Neutrophil (primary cell): ENCODE results near the gene TBC1D22A.

Experiments
- H3K27ac ChIP-seq: fragments of 200-600 bp; sonication (generic); 2 replicates; pipeline ENCODE4 v1.5.1; 2016; ENCODE audit warnings: mild to moderate bottlenecking, moderate library complexity
- H3K27me3 ChIP-seq: fragments of 200-600 bp; sonication (generic); 2 replicates; pipeline ENCODE4 v1.6.0; 2016; ENCODE audit warnings: mild to moderate bottlenecking
- H3K36me3 ChIP-seq: fragments of 200-600 bp; sonication (generic); 2 replicates; pipeline ENCODE4 v1.5.1; 2017
- H3K4me1 ChIP-seq, 2 experiments: fragments of 200-600 bp in 1 of 2; sonication (generic) in 1 of 2; 1 replicate in 1 of 2; 2 replicates in 1 of 2; pipeline versions ENCODE4 v1.5.1 to v1.6.1; 2013 to 2016; ENCODE audit warnings: low read depth in 1 of 2, low read length in 1 of 2, mild to moderate bottlenecking in 1 of 2, moderate library complexity in 1 of 2; ENCODE audit not compliant: control insufficient read depth in 1 of 2, insufficient read depth in 1 of 2
- H3K4me3 ChIP-seq, 2 experiments: fragments of 200-600 bp in 1 of 2; sonication (generic) in 1 of 2; 1 replicate in 1 of 2; 2 replicates in 1 of 2; pipeline ENCODE4 v1.5.1; 2013 to 2016; ENCODE audit warnings: low read depth in 1 of 2, low read length in 1 of 2, mild to moderate bottlenecking in 1 of 2, moderate library complexity in 1 of 2
- H3K9me3 ChIP-seq: fragments of 200-600 bp; sonication (generic); 2 replicates; pipeline ENCODE4 v1.5.1; 2016
- CTCF ChIP-seq: fragments of 200-600 bp; sonication (generic); IDR thresholded peaks from 2 replicates; pipeline ENCODE4 v1.5.1; 2016; ENCODE audit warnings: antibody characterized with exemption

TBC1D22A gene

GRCh38 chr22:47171441-47172221 is 409.2 kb downstream of the TBC1D22A start:
- no peak for TF ChIP-seq CTCF

GRCh38 chr22:47172771-47173534 is 410.5 kb downstream of the TBC1D22A start:
- Histone ChIP-seq H3K27me3 (no peaks in the 10 kb centered on the region), H3K36me3 (peaks cover 26% of the 10 kb centered on the region), H3K4me3 (no peak overlapping the region), H3K27ac (no peak overlapping the region), H3K4me1 (no peaks in the 10 kb centered on the region), H3K9me3 (no peaks in the 10 kb centered on the region)
- TF ChIP-seq CTCF: no peak

More at GRCh38 chr22:47171441-47172221, 409.2 kb downstream of the TBC1D22A start:
- Histone ChIP-seq H3K36me3 (peaks cover 26% of the 10 kb centered on the region), H3K27ac (no peak overlapping the region), H3K27me3 (no peaks in the 10 kb centered on the region), H3K4me3 (no peak overlapping the region), H3K9me3 (no peaks in the 10 kb centered on the region), H3K4me1 (no peaks in the 10 kb centered on the region)

- no peaks in the 10 kb centered on the region for H3K9me3 ChIP-seq
These were observed 411.1 kb downstream of the TBC1D22A start for GRCh38 chr22:47173535-47174021.

GRCh38 chr22:47174096-47174495 is 411.6 kb downstream of the TBC1D22A start:
- H3K27ac ChIP-seq: no peak overlapping the region
- no peaks in the 10 kb centered on the region for H3K4me1 ChIP-seq
- H3K27me3 ChIP-seq: no peaks in the 10 kb centered on the region
- TF ChIP-seq CTCF: no peak
- H3K4me3 ChIP-seq: no peak overlapping the region
- peaks cover 22% of the 10 kb centered on the region for H3K36me3 ChIP-seq
- no peaks in the 10 kb centered on the region for H3K9me3 ChIP-seq

More at GRCh38 chr22:47173535-47174021, 411.1 kb downstream of the TBC1D22A start:
- no peak overlapping the region for H3K4me3 ChIP-seq
- H3K4me1 ChIP-seq: no peaks in the 10 kb centered on the region
- no peak overlapping the region for H3K27ac ChIP-seq
- no peak for TF ChIP-seq CTCF
- H3K27me3 ChIP-seq: no peaks in the 10 kb centered on the region
- H3K36me3 ChIP-seq: peaks cover 26% of the 10 kb centered on the region

- Histone ChIP-seq H3K4me3 (no peak overlapping the region), H3K27me3 (no peaks in the 10 kb centered on the region), H3K4me1 (no peaks in the 10 kb centered on the region), H3K27ac (no peak overlapping the region), H3K9me3 (no peaks in the 10 kb centered on the region), H3K36me3 (peaks cover 19% of the 10 kb centered on the region)
- TF ChIP-seq CTCF: no peak
These were observed 412.2 kb downstream of the TBC1D22A start for GRCh38 chr22:47174671-47175112.
